ENCODE data around the gene NKAIN1.

Gene NKAIN1

GRCh38 chr1:31198600-31198999, 41.1 kb downstream of the NKAIN1 start:
- TF ChIP-seq ZNF175 (tag by site-specific recombination; IDR thresholded peaks at IDR 0.05): no peak
- TF ChIP-seq ZNF529 (tag by site-specific recombination; IDR thresholded peaks at IDR 0.05; ENCODE audit: insufficient replicate concordance): no peak
- TF ChIP-seq ZNF473 (tag by site-specific recombination; IDR thresholded peaks at IDR 0.05): no peak
- TF ChIP-seq OVOL3 (tag by site-specific recombination; IDR thresholded peaks at IDR 0.05): no peak
- TF ChIP-seq, protein P1, sequence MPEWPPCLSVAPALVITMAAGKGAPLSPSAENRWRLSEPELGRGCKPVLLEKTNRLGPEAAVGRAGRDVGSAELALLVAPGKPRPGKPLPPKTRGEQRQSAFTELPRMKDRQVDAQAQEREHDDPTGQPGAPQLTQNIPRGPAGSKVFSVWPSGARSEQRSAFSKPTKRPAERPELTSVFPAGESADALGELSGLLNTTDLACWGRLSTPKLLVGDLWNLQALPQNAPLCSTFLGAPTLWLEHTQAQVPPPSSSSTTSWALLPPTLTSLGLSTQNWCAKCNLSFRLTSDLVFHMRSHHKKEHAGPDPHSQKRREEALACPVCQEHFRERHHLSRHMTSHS (tag by site-specific recombination; IDR thresholded peaks at IDR 0.05): no peak
- no peak for TF ChIP-seq PRDM10 (tag by site-specific recombination; IDR thresholded peaks at IDR 0.05)
- TF ChIP-seq ZBTB7A (tag by site-specific recombination; IDR thresholded peaks at IDR 0.05; ENCODE audit: low read depth): no peak
- no peak for TF ChIP-seq ZNF146 (tag by site-specific recombination; IDR thresholded peaks at IDR 0.05)
- TF ChIP-seq SP3 (tag by site-specific recombination; IDR thresholded peaks at IDR 0.05): no peak
- no peak for TF ChIP-seq ZBTB17 (tag by site-specific recombination; IDR thresholded peaks at IDR 0.05)
- no peak for TF ChIP-seq ZNF223 (tag by site-specific recombination; IDR thresholded peaks at IDR 0.05)
- no peak for TF ChIP-seq ZNF629 (tag by site-specific recombination; IDR thresholded peaks at IDR 0.05)
- TF ChIP-seq ZFP37 (tag by site-specific recombination; IDR thresholded peaks at IDR 0.05): no peak
- TF ChIP-seq GLI2 (tag by site-specific recombination; IDR thresholded peaks at IDR 0.05; ENCODE audit: borderline replicate concordance, low read depth): no peak
- TF ChIP-seq ZNF37A (tag by site-specific recombination; IDR thresholded peaks at IDR 0.05): no peak
- H3K9me3 ChIP-seq (ENCODE audit: control insufficient read depth, insufficient read depth, low read depth, low read length): no peaks in the 10 kb centered on the region
- H3K4me1 ChIP-seq (ENCODE audit: control insufficient read depth, insufficient read depth, low read length): no peaks in the 10 kb centered on the region
- ChIA-PET CTCF (interaction anchor here (1.1 kb wide), 1 partner anchor 17 kb away, joined by 3 read pairs; no protein-coding TSS in a partner anchor), POLR2A (no interaction called here)
- H3K36me3 ChIP-seq (ENCODE audit: control insufficient read depth in 2 of 2, insufficient read depth in 1 of 2, low read length in 2 of 2): no peaks in the 10 kb centered on the region
- H3K4me3 ChIP-seq (ENCODE audit: low read depth, low read length): no peak overlapping the region
- H3K27ac ChIP-seq (ENCODE audit: extremely low read depth, low read depth, low read length): no peak overlapping the region

DNA sequence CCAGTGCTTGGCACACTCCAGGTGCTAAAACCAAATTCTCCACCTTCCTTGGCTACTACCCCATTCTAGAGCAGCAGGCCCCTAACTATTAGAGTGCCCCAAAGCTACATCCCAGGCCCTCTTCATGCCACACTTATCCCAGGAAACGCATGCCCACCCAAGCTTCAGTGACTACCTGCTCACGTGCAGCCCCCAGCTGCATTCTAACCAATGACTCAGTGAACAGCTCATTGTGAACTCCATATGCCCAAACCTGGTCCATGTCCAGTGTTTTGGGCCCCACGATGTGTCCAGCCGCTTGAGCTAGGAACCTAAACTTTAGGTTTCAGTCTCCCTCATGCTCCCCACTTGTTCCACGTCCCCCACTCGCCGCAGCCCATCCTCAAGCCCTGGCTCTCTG, 41.5 kb downstream of the NKAIN1 start:
- ChIA-PET CTCF (interaction anchor here (1.0 to 1.1 kb wide), 2 partner anchors 17 to 24 kb away, joined by 3 read pairs; no protein-coding TSS in a partner anchor), POLR2A (no interaction called here)
- H3K4me3 ChIP-seq (ENCODE audit: low read depth, low read length): no peak overlapping the region
- no peaks in the 10 kb centered on the region for H3K4me1 ChIP-seq (ENCODE audit: control insufficient read depth, insufficient read depth, low read length)
- no peak overlapping the region for H3K27ac ChIP-seq (ENCODE audit: extremely low read depth, low read depth, low read length)
- no peaks in the 10 kb centered on the region for H3K9me3 ChIP-seq (ENCODE audit: control insufficient read depth, insufficient read depth, low read depth, low read length)
- H3K36me3 ChIP-seq (ENCODE audit: control insufficient read depth in 2 of 2, insufficient read depth in 1 of 2, low read length in 2 of 2): no peaks in the 10 kb centered on the region
- TF ChIP-seq, protein P2, sequence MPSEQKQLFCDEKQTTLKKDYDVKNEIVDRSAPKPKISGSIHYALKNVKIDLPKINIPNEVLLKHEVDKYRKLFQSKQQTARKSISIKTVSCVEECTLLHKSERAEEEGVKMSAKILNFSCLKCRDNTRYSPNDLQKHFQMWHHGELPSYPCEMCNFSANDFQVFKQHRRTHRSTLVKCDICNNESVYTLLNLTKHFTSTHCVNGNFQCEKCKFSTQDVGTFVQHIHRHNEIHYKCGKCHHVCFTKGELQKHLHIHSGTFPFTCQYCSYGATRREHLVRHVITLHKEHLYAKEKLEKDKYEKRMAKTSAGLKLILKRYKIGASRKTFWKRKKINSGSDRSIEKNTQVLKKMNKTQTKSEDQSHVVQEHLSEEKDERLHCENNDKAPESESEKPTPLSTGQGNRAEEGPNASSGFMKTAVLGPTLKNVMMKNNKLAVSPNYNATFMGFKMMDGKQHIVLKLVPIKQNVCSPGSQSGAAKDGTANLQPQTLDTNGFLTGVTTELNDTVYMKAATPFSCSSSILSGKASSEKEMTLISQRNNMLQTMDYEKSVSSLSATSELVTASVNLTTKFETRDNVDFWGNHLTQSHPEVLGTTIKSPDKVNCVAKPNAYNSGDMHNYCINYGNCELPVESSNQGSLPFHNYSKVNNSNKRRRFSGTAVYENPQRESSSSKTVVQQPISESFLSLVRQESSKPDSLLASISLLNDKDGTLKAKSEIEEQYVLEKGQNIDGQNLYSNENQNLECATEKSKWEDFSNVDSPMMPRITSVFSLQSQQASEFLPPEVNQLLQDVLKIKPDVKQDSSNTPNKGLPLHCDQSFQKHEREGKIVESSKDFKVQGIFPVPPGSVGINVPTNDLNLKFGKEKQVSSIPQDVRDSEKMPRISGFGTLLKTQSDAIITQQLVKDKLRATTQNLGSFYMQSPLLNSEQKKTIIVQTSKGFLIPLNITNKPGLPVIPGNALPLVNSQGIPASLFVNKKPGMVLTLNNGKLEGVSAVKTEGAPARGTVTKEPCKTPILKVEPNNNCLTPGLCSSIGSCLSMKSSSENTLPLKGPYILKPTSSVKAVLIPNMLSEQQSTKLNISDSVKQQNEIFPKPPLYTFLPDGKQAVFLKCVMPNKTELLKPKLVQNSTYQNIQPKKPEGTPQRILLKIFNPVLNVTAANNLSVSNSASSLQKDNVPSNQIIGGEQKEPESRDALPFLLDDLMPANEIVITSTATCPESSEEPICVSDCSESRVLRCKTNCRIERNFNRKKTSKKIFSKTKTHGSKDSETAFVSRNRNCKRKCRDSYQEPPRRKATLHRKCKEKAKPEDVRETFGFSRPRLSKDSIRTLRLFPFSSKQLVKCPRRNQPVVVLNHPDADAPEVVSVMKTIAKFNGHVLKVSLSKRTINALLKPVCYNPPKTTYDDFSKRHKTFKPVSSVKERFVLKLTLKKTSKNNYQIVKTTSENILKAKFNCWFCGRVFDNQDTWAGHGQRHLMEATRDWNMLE (tag by site-specific recombination; conservative IDR thresholded peaks at IDR 0.05; ENCODE audit: low read depth): no peak
- TF ChIP-seq MYNN (tag by site-specific recombination; IDR thresholded peaks at IDR 0.05; ENCODE audit: borderline replicate concordance): no peak
- no peak for TF ChIP-seq PATZ1 (tag by site-specific recombination; IDR thresholded peaks at IDR 0.05)
- TF ChIP-seq ZNF37A (tag by site-specific recombination; IDR thresholded peaks at IDR 0.05): no peak
- TF ChIP-seq, protein P3, sequence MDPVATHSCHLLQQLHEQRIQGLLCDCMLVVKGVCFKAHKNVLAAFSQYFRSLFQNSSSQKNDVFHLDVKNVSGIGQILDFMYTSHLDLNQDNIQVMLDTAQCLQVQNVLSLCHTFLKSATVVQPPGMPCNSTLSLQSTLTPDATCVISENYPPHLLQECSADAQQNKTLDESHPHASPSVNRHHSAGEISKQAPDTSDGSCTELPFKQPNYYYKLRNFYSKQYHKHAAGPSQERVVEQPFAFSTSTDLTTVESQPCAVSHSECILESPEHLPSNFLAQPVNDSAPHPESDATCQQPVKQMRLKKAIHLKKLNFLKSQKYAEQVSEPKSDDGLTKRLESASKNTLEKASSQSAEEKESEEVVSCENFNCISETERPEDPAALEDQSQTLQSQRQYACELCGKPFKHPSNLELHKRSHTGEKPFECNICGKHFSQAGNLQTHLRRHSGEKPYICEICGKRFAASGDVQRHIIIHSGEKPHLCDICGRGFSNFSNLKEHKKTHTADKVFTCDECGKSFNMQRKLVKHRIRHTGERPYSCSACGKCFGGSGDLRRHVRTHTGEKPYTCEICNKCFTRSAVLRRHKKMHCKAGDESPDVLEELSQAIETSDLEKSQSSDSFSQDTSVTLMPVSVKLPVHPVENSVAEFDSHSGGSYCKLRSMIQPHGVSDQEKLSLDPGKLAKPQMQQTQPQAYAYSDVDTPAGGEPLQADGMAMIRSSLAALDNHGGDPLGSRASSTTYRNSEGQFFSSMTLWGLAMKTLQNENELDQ (tag by site-specific recombination; IDR thresholded peaks at IDR 0.05; ENCODE audit: low read depth): no peak
- TF ChIP-seq ZNF274 (IDR thresholded peaks at IDR 0.05; ENCODE audit: low read length): no peak
- no peak for TF ChIP-seq ZNF274 (tag by site-specific recombination; IDR thresholded peaks at IDR 0.05; ENCODE audit: borderline replicate concordance)
- no peak for TF ChIP-seq GLIS2 (tag by site-specific recombination; IDR thresholded peaks at IDR 0.05)

Data from HEK293 (cell line).